HepG2 (cell line): ENCODE data around the gene CADM4. TPM values are rescaled to one million over a fixed set of nuclear protein-coding genes. Genes with fewer than 3 reads are reported as not detected.

Source experiments
- BCLAF1 ChIP-seq: fragments of 450-650 bp; IDR thresholded peaks from 2 replicates; pipeline ENCODE4 v1.6.1; 2017; ENCODE audit warnings: mild to moderate bottlenecking
- FOXM1 ChIP-seq: sonication (generic); formaldehyde crosslinking; IDR thresholded peaks from 2 replicates; pipeline ENCODE4 v1.5.0; 2020; ENCODE audit warnings: missing genetic modification reagents
- LRRFIP1 ChIP-seq: sonication (generic); formaldehyde crosslinking; conservative IDR thresholded peaks from 2 replicates; pipeline ENCODE4 v1.4.0; 2020; ENCODE audit warnings: missing genetic modification reagents
- MEIS2 ChIP-seq: sonication (generic); formaldehyde crosslinking; IDR thresholded peaks from 2 replicates; pipeline ENCODE4 v1.9.0; 2021; ENCODE audit warnings: mild to moderate bottlenecking, missing genetic modification reagents
- MXD3 ChIP-seq: IDR thresholded peaks from 2 replicates; pipeline ENCODE4 v1.6.1; 2016; ENCODE audit warnings: mild to moderate bottlenecking, missing biosample characterization, missing genetic modification reagents
- SNAPC5 ChIP-seq: sonication (generic); formaldehyde crosslinking; IDR thresholded peaks from 2 replicates; pipeline ENCODE4 v1.8.1; 2023; ENCODE audit warnings: mild to moderate bottlenecking, missing genetic modification reagents, borderline replicate concordance
- TP53 ChIP-seq: sonication (generic); formaldehyde crosslinking; conservative IDR thresholded peaks from 2 replicates; pipeline ENCODE4 v1.4.0; 2020; ENCODE audit warnings: missing genetic modification reagents
- ZNF142 ChIP-seq: sonication (generic); formaldehyde crosslinking; IDR thresholded peaks from 2 replicates; pipeline ENCODE4 v1.4.0; 2020; ENCODE audit warnings: missing genetic modification reagents
- ZNF274 ChIP-seq: sonication (generic); formaldehyde crosslinking; IDR thresholded peaks from 2 replicates; pipeline ENCODE4 v1.5.1; 2020; ENCODE audit warnings: mild to moderate bottlenecking, missing genetic modification reagents
- ZNF333 ChIP-seq: sonication (generic); formaldehyde crosslinking; IDR thresholded peaks from 2 replicates; pipeline ENCODE4 v1.4.0; 2020; ENCODE audit warnings: mild to moderate bottlenecking, missing genetic modification reagents, borderline replicate concordance
- ZNF451 ChIP-seq: sonication (generic); formaldehyde crosslinking; IDR thresholded peaks from 2 replicates; pipeline ENCODE4 v1.5.0; 2020; ENCODE audit warnings: mild to moderate bottlenecking, missing genetic modification reagents
- ZNF550 ChIP-seq: sonication (generic); formaldehyde crosslinking; IDR thresholded peaks from 2 replicates; pipeline ENCODE4 v1.4.0; 2020; ENCODE audit warnings: mild to moderate bottlenecking, missing genetic modification reagents, borderline replicate concordance
- ZNF772 ChIP-seq: sonication (generic); formaldehyde crosslinking; IDR thresholded peaks from 2 replicates; pipeline ENCODE4 v1.5.0; 2020; ENCODE audit warnings: mild to moderate bottlenecking, missing genetic modification reagents
- polyA plus RNA-seq, 8 experiments: library from polyadenylated mRNA; depleted of rRNA in 3 of 8; stranded (reverse) in 7 of 8; unstranded in 1 of 8; fragments of >200 nt; fragmentation: Illumina TruSeq in 4 of 8; extraction: Trizol in 4 of 8; gene quantifications; 2 replicates each; pipeline versions ENCODE4 v1.2.1 to v1.2.3, GENCODE V29; 2011 to 2016; ENCODE audit warnings: low read depth in 4 of 8, missing spikeins in 1 of 8, mixed read lengths in 1 of 8; ENCODE audit not compliant: insufficient read depth in 1 of 8
- total RNA-seq, 5 experiments: library from RNA; depleted of rRNA; stranded (reverse); fragments of >200 nt; fragmentation: Illumina TruSeq; extraction: Trizol; gene quantifications; 2 replicates each; pipeline ENCODE4 v1.2.3, GENCODE V29; 2016; ENCODE audit warnings: low read depth in 1 of 5

The CADM4 gene
- total and polyA plus RNA-seq, 2 of the 13 experiments (the other 11 are each of a cell fraction or from before 2014, with no cell fraction given), result 8.5 to 16.0 TPM

GRCh38 chr19:43619262-43620060, 20.2 kb downstream of the CADM4 start, which contains the start of gene ZNF428 (continued):
- TF ChIP-seq ZNF142 (peak; percentile 90), TP53 (CRISPR knock-in tag) (peak; percentile 16), FOXM1 (CRISPR knock-in tag) (0 out of 2 replicates have a peak, but pooled peaks have one; percentile 22), SNAPC5 (peak; percentile 95), ZNF274 (CRISPR knock-in tag) (peak; percentile 87; the same call in 1 of the 2 replicates), BCLAF1 (no peak), ZNF333 (CRISPR knock-in tag) (no peak; the same call in 1 of the 2 replicates), MEIS2 (peak; percentile 76), ZNF772 (CRISPR knock-in tag) (peak; percentile 59), MXD3 (peak; percentile 83; the same call in 1 of the 2 replicates), ZNF550 (CRISPR knock-in tag) (peak; percentile 97), LRRFIP1 (CRISPR knock-in tag) (no peak), ZNF451 (CRISPR knock-in tag) (peak; percentile 86)
